Glomerular endothelial cell (primary cell): ENCODE data around the gene ZBTB16. TPM values are rescaled to one million over a fixed set of nuclear protein-coding genes. Genes with fewer than 3 reads are reported as not detected.

Source experiments
- DNase-seq: peaks from one replicate; pipeline ENCODE4 v3.0.0-alpha.2; 2011; ENCODE audit warnings: low read depth, low spot score; ENCODE audit errors: extremely low read depth
- total RNA-seq: library from RNA; depleted of rRNA; stranded (reverse); fragments of >200 nt; gene quantifications from 2 replicates; pipeline ENCODE4 v1.2.3, GENCODE V29; 2015

Gene ZBTB16
- total RNA-seq, 1 donor from 2014 or later, result 6.9 TPM

DNA sequence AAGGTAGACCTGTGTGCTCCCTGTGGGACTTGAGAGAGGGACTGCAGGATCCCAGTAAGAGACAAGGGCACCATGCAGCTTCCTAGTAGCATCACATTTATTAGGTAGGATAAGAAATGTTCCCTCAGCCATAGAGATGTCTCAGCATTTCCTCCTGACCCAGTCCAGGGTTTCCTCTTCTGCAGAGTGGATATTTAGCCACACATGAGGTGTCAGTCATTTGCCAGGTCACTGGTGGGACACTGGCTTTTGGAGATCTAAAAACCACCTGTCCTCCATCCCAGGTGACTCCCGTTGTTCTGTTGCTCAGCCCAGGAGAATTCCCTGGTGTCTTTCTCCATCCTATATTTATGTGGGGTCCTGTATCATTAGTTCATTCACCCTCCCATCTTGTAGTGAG is 119.1 kb downstream of the ZBTB16 start:
- DNase-seq, result no peak

DNA sequence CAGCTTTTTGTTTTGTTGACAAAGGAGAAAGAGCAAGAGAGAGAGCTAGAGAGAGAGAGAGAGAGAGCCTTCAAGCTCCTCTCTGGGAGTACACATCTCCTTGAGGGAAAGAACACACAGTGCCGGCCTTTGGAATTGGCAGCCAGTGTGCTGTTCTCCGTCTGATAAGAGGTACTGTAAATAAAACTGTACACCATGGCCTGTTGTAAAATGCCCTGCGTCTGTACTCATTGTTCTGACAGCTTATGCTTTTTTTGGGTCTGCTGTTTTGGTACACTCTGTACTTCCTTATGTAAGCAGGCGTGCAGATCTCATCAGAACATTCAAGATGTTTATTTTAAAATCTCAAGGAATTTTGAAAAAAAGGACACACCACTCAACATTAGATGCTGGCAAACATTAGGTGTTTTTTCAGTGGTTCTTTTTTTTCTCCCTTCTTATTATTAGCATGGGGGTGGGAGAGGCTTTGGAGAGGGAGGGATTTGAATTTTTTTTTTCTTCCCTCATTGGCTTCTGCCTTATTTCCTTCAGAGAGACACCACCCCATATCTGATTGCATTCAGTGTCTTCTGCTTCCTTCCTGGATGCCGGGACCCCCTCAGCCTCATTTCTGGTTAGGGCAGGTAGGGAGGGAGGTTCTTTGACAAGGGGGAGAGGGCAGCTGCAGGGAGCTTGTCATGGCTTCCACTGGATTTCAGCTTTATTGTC is 119.9 kb downstream of the ZBTB16 start:
- peak; percentile 94 for DNase-seq

DNA sequence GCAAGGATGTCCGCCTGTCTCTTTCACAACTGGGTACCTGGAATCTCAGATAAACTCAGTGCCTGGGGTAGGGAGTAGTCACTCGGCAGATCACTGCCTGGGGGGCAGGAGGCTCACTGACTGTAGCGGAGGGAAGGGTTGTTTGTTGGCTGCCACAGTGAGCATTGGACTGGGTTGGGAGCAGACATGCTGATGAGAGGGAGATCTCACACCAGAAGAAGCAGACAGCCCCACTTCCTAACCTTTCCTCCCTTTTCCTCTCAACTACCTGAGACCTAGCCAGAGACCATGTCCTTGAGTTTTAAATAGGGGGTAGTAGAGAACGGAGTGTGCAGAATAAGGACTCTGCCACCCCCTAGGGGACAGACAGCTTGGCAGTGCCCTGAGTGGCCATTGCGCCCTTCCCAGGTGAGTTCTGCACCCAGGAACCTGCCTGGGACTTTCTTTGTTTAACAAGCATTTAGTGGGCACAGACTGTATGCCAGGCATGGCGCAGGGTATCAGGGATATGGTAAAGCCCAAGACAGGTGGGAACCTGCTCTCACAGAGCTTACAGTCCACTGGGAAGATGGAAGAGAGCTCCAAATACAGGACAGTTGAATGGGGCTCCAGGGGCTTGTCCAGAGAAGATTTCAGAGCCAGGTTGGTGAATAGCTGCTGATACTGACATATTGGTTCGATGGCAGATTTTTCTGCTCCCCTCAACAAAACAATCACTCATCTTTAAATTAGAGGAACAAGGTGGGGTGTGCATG is 121.0 kb downstream of the ZBTB16 start:
- no peak for DNase-seq

DNA sequence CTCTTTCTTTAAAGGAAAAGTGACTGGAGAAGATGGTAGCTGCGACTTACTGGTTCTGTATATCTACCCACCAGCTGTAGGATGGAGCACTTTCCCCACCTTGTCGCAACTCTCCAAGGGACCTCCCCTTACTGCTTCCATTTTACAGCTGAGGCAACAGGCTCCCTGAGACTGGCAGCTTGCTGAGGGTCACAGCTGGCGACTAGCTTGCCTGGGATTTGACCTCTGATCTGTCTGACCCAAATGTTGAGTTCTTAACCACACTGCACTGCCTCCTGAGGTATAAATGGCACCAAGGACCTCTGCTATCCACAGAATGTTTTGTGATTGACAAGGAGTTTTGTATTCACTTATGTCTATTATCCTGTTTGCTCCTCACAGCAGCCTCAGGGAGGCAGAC is 121.7 kb downstream of the ZBTB16 start:
- DNase-seq, result no peak

DNA sequence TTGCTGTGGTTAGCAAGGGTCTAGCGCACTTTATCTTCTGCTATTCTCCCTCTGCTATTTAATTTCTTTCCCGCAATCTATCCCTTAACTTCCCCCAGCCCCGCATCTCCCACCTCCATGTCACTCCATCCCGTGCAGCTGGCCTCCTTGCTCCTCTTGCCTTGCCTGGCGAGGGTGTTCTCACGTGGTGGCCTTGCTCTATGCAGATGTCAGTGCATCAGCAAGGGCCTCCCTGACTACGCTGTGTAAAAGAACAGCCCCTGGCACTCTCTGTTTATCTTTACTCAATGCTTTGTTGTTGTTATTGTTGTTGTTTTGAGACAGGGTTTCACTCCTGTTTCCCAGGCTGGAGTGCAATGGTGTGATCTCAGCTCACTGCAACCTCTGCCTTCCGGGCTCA is 122.2 kb downstream of the ZBTB16 start:
- no peak for DNase-seq

DNA sequence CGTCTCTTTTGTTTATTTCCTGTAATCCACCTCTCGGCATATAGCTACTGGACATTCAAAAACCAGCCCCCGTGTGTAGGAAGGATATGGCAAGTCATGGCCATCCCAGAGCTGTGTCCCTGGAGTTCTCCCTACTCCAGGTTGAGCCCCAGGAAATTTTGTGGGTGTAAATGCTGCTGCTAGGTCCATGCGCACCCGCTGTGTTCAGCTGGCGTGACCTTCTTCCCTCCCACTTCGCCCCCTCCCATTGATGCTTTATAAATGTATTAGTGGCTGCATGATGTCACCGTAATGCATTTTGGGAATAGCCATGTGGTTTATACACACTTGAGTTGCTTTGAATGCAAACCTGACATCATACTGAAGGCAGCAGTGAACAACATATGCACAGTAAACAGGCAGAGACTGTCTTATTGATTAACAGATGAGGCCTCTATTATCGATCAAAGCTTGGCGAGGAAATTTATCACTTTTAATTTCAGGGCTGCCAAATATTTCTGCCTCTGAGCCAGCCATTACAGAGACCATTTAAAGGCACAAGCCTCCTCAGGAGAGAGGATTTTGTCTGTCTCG is 123.0 kb downstream of the ZBTB16 start:
- no peak for DNase-seq

DNA sequence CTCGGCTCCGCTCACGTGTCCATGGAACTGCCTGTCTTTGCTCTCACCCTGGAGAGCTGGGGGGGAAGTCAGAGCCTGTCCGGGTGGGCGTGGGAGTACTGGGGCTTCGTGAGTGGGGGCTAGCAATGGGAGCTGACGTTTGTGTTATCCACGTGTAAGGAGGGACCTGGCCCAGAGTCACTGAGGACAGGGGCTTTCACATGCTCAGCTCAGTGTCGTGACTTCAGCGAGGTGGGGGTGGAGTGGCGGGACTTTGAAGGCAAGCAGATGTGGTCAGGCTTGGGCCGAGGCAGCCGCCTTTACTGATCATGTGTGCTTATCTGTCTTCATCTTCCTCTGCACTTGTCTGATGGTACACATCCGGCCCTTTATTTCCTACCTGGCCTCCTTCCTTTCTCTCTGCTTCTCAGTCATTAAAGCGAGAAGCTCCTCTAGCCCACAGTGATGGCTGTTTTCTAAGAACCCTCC is 123.6 kb downstream of the ZBTB16 start:
- DNase-seq, result no peak

DNA sequence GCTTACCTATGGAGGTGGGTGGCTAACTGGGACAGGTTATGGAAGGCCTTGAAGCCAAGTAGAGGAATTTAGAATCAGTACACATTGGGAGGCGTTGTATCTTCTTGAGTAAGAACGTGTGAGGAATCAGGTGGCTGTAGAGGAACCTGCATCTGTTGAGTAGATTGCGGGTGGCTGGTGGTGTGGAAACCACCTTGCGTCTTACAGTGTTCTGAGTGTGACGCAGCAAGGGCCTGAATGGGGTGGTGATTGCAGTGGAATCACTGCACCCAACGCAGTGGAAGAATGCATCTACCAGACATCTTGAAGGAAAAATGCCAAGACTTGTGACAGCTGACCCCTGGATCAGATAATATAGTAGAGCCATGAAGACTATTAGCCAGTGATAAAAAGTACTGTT is 125.9 kb downstream of the ZBTB16 start:
- DNase-seq, result no peak

DNA sequence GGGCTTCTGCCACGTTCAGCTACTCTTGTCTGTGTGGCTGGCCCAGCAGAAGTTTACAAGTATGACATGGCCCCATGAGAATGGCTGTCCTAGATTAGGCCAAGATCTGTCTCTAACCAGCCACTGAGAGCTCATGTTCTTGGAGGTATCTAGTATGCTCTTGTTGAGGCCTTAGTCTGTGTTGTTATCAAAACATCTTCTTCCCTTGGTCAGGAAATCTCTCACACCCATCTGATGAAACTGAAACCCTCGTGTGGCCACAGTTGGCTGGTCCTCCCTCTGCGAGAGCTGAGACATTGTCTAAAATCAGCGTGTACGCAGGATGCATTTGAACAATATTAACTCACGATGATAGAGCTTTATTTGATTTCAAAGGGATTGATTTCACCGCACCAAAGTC is 127.7 kb downstream of the ZBTB16 start:
- DNase-seq, result no peak

DNA sequence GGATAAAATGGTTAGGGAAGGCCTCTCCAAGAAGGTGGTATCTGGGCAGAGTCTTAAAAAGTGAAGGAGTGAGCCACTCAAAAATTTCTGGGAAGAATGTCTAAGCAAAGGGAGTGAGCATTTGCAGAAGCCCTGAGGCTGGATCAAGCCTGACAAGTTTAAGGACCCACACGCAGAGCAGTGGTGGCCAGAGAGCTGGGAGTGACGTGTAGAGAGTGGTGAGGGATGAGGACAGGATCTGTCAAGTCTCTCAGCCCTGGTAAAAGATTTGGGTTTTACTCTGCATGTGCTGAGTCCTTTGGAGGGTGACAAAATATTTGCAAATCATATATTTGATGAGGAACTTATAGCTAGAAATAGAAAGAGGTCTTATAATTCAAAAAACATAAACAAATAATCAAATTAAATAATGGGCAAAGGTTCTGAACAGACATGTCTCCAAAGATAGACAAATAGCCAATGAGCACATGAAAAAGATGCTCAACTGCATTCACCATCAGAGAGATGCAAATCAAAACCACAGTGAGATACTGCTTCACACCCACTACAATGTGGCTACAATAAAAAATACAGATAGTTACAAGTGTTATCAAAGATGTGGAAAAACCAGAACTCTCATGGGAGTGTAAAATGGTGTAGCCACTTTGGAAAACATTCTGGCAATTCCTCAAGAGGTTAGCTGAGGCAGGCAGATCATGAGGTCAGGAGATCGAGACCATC is 129.5 kb downstream of the ZBTB16 start:
- no peak for DNase-seq

DNA sequence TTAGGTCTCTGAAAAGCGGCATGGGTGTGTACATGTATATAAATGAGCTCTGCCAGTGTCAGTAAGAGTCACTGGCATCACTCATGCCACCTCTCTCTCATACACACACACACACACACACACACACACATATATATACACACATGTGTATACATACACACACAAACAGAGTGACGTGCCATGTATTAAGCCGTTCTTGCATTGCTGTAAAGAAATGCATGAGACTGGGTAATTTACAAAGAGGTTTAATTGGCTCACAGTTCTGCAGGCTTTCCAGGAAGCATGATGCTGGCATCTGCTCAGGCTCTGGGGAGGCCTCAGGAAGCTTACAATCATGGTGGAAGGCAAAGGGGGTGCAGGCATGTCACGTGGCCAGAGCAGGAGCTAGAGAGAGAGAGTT is 131.1 kb downstream of the ZBTB16 start:
- DNase-seq, result no peak

DNA sequence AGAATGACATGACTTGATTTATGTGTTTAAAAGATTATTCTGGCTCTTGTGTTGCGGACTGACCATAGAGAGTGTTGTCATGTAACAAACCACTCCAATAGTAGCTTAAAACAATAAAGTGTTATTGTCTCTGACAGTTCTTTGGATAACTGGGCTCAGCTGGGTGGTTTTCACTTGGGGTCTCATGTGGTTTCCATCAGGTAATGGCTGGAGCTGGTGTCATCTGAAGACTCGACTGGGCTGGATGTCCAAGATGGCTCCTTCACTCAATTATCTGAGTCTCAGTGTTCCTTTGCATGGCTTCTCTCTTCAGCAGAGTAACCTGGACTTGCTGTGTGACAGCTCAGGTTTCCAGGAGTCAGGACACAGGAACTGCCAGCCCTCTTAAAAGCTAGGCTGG is 132.4 kb downstream of the ZBTB16 start:
- DNase-seq, result no peak

DNA sequence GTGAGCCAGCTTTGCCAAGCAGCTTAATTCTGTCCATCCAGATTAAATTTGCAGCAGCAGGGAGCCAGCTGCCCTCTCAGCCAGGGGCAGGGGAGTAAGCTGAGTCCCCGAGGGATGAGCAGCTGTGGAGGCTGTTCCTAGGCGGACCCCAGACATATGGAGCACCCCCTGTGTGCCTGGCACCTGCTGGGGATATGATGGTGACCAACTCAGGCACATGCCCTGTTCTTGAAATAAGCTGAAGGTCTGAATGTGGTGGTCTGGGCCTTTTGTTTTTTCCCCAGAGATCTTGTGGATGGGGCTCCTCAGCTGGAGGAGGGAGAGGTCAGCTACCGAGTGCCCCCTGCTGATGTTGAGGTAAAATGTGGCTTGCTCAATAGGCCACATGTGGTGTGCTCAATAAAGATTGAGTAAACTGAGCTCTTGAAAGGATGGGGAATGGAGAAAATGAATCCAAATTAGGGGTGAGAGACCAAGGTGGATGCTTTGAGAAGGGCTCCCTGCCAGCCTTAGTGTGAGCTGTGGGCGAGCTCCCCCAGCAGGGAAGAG is 133.4 kb downstream of the ZBTB16 start:
- no peak for DNase-seq

DNA sequence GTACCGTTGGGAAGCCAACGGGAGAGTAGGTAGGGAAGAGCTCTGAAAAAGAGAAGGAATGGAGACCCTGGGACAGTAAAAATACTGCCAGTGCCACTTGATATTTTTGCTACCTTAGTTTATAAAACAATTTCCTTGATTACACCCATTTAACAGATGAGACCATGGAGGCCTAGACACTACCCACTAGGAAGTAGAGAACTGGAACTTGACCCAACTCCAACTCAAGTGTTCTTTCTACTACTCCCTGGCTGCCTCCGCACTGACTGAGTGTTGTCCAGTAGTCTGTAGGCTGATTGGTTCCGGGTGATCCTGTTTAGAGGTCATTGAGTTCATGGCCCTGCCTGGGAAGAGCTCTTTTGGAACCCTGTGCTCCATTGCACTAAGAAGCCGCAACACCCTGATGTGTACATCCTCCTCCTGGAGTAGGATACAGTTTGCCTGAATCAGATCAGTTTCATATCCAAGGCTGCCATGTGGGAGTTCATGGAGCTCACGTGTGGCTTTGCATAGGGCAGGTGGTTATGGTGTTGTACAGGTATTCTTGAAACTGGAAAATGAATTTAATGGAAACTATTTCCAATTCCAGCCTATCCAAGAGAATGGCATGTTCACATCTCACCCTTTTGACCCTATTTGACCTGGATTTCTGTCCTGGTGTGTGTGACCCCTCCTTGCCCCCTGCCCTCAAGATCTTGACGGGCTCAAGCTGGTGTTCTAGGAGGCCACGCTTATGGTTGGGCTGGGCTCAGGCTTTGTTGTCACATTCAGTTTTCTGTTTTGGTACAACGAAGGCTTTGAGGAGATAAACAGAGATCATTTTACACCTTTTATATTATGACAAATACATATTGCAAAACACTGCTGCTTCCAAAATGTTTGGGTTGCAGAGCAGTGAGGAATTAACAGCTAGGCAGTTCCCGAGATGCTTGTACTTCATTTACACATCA is 134.5 kb downstream of the ZBTB16 start:
- DNase-seq, result no peak

DNA sequence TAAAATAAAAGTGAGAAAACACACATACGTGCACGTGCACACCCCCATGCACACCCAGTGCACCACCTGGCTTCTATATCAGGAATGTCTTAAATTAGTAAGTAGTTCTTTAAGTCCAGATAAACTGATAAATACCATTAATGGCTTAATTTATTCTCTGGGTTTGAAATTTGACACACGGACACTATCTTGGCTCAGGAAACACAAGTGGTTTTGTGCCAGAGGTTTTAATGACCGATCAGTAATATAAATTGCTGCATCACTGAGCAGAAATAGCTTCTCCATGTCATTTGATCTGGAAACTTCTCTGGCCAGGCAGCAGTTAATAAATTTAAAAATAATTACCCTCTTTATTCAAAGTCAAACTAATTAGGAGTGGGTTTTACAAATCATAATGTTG is 135.2 kb downstream of the ZBTB16 start:
- DNase-seq, result no peak

DNA sequence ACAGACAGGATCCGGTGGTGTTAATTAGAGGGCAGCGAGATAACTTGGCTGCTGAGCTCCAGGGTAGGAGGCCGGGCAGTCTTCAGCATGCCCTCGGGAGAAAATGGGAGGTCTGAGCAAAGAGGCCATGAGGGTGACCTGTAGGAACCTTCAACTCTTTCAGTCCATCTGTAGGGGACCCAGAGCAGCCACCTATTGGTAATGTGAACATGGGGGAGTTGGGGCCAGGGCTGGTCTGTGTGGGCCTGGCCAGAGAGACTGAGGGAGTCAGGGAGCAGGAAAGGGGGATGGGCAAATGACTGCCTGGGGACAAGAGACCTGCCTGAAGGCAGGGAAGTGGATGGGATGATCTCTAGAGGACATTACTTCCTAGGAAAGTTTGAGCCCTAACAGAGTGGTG is 135.6 kb downstream of the ZBTB16 start:
- no peak for DNase-seq

DNA sequence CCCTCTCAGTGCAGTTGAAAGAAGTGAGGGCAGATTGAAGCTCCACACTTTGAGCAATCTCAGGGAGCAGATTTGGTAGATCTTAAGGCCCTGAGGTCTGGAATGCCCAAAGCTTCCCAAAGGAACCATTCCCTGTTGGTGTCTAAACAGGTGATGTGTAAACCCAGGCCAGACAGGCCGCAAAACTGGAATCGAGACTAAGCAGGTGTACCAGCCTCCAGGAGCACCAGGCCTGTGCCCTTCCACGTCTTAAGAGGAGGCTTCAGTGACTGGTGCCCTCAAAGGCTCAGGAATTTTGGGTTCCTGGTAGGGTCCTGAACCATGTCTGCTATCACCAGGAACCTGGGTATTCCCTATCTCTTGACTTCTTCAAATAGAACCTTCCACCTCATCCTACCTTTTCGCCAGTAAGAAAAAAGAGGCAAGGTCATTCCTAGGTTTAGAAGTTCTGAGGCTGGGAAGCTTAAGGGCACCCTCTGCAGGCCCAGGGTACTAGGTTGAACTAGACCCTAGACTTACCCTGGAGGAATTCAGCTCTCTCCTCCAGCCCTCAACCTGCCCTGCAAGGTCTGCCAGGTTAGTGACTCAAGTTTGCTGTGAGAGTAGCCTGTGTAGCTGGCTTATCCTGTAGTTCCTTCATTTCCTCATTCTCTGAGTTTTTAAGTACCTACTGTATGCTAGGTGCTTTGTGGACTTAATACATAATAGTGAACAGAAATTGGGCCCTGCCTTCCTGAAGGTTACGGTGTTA is 136.6 kb downstream of the ZBTB16 start:
- DNase-seq, result no peak

DNA sequence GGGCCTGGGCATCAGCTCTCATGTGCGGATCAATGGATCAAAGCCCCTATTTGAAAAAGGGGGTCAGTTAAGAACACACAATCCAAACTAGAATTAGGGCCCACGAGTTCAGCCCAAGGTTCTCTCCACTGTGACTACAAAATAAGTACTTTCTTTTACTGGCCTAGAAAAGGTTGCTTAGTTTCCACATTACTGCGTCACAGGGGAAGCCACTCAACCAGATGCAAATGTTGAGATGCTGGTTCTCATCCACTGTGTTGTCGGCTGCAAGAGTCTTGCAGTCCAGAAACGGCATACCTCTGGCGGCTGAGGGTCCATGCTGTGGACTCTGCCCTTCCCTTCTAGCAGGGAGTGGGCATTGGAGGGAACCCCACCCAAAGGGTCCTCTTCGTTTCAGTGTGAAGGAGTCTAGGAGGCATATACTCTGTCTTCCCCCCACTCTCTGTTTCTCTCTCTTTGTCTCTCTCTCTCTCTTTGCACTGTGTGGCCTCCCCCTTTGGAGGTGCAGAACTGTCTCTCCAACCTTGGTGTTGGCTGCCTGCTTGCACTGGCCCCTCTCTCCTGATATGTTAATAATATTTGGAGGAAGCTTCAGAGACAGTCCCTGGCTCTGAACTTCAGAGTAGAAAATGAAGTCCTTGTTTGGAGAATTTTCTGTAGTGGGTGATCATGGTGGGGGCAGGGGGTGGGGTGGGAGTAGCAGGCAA is 137.6 kb downstream of the ZBTB16 start:
- DNase-seq, result no peak
